ENCODE measurements around the gene ALKBH2.

The ALKBH2 gene

DNA sequence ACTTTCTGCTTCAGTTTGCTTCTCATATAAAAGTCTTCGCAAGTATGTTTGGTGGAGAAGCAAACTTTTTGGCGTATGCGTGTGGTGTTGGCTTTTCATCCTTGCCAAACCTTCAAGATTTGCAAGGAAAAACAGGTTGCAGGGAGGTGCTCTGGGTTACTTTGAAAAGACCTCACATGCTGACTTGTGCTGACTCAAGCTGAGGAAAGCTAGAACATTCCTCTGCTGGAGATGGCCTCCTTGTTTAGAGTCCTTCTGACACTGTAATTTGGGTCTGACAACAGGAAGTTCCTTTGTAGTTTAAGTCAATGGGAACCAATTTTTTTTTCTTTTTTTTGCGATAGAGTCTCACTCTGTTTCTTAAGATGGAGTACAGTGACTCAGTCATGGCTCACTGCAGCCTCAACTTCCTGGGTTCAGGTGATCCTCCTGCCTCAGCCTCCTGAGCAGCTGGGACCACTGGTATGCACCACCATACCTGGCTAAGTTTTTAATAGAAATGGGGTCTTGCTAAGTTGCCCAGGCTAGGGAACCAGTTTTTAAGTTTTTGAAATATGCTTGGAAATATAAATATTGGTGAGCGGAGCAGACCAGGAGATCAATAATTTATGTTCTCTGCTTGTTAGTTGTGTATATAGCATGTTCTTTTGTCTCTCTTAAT lies 20.5 kb upstream of the ALKBH2 start:
- DNase-seq, result no peak

DNA sequence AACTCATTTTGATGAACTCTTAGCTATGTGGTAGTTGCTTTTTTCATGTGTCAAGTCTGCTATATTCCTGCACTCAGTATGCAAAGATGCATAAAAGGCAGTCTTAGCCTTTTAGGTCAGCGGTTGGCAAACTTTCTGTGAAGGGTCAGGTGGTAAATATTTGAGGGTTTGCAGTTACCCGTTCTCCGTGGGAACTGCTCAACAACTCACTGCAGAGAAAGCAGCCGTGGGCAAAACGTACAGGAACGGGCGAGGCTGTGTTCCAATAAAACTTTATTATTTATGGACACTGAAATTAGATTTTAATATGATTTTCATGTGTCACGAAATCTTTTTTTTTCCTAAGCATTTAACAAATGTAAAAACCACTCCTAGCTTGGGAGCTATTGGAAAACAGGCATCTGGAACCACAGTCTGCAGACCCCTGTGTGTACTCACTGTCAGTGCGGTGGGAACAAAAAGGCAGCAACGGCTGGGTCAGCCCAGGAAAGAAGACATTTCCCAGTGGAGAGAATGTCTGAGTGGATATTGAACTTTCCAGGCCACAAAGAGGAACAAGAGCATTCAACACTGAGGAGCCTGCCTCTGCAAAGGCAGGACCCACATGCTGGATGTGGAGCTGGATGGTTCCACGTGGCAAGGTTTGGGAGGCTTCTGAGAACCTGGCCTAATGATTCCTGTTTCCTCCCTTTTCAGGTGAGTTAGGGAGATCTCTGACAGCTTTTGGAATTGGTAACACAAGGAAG lies 19.6 kb upstream of the ALKBH2 start:
- no peak for DNase-seq

DNA sequence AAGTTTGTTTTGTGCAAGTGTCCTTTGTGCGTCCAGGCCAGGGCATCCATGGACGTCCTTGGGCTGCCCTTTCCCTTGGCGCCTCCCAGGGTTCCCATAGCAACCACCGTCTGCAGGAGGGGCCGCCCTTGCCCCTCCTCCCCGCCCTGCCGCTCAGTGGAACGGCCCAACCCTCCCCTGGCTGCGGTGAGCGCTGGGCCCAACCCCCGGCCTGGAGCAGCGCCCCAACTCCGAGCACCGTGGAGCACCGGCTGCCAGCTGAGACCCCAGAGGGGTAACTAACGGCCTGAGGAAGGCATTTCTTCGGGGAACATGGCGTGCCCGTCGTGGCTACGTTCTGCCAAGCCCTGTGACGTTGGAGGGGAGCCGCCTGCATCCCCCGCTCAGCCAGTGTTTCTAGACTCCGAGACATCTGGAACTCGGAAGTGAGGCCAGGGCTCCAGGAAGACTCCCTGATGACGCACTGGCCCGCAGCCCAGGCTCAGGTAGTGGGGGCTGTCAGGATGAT lies 17.8 kb upstream of the ALKBH2 start:
- DNase-seq, result peak; percentile 55

DNA sequence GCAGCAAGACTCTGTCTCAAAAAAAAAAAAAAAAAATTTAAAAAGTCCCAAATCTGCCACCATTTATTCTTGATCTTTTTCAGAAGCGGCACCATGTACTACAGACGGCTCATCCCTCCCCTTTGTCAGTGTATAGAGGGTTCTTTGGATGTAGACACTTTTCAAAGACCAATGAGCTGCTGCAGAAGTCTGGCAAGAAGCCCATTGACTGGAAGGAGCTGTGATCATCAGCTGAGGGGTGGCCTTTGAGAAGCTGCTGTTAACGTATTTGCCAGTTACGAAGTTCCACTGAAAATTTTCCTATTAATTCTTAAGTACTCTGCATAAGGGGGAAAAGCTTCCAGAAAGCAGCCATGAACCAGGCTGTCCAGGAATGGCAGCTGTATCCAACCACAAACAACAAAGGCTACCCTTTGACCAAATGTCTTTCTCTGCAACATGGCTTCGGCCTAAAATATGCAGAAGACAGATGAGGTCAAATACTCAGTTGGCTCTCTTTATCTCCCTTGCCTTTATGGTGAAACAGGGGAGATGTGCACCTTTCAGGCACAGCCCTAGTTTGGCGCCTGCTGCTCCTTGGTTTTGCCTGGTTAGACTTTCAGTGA lies 16.6 kb upstream of the ALKBH2 start:
- no peak for DNase-seq

DNA sequence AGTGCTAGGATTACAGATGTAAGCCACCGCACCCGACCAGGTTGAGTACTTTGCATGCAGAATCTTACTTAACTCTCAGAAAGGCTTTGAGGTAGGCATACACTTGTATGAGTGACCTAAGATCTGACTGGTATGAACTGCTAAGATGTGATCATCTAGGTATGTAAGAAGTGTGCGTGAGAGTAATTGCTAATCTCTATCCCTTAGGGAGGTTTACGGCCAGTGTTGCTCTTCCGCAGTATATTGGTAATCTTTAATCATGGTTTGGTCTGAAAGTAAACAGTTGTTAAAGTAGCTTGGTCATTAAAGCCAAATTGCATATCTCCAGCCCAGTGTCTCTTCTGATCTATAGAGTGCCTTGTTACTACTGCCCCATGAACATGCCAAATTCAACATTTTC lies 11.9 kb upstream of the ALKBH2 start:
- DNase-seq, result no peak

DNA sequence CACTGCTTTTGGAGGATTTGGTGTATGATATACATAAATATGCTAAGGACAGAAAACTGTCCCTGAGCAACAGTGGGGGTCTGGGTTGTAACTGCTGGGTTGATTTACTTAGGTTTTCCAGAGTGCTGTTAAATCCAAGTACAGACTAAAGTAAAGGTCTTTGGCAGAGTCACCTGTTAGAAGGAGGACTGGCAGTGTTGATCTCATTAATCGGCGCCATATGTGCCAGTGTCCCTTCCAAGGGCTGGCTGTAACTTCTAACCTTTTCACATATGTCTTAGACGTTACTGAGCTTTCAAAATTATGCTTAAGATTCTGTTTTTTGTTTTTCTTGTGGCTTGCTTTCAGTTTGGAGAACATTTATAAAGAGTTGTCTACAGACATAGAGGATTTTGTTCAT lies 9.2 kb upstream of the ALKBH2 start:
- no peak for DNase-seq

DNA sequence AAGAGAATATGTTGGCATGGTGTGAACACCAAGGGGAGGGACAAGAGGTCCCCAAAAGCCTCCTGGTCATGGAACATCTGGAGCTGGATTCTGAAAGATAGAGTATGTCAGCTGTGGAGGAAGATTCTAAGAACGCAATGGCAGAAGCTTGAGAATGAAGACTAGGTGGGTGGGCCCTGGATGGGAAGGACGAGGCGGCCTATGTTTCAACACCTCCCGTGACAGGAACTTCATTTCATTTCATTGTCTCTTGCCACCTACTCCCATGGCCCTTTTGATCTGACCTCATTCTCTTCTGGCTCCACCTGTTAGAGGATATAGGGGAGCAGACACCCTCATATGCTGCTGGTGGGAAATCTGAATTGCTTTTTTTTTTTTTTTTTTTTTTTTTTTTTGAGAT lies 7.5 kb upstream of the ALKBH2 start:
- no peak for DNase-seq

DNA sequence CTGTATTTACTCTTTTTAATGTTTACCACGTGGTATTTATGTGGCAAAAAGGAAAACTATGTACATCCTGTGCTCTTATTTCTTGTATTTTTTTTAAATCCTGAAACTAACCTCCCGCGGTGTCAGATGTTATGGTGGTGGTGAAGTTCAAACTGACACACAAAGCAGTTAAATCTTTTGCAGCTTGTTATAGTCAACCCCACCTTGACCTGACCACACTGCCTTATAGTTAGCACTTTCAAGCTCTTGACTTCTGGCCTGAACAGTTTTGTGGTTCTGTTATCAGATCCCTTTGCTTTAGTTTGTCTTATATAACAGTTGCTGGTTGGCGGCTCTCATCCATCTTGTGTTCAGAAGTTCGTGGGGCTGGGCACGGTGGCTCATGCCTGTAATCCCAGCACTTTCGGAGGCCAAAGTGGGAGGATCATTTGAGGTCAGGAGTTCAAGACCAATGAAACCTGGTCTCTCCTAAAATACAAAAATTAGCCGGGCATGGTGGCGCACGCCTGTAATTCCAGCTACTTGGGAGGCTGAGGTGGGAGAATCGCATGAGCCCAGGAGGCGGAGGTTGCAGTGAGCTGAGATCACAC lies 6.3 kb upstream of the ALKBH2 start:
- DNase-seq, result no peak

DNA sequence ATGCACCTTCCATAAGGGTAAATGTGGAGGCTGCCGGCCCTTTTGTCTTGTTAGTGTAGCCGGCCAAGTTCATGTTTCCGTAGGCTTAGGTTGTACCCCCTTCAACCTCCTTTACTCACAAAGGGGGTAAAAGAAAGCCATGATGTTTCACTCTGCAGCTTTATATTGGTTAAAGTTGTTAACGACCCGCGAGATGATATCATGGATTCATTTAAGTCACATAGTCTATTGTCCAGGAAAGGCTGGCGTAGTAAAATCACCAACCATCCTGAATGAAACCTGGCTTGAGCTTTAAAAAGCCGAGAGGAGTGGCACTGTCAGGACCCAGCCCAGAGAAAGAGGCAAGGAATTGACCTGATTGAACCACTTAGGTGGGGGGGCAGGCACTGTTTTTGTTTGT lies 5.4 kb upstream of the ALKBH2 start:
- no peak for DNase-seq

DNA sequence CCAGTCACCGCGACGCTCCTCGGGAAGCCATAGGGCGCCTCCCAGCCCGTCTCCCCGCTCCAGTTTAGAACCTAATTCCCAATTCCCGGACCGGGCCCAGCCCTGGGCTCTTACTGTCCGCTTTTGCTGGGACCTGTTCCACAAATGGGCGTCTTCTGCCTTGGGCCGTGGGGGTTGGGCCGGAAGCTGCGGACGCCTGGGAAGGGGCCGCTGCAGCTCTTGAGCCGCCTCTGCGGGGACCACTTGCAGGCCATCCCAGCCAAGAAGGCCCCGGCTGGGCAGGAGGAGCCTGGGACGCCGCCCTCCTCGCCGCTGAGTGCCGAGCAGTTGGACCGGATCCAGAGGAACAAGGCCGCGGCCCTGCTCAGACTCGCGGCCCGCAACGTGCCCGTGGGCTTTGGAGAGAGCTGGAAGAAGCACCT lies 4.9 kb upstream of the ALKBH2 start:
- no peak for DNase-seq

DNA sequence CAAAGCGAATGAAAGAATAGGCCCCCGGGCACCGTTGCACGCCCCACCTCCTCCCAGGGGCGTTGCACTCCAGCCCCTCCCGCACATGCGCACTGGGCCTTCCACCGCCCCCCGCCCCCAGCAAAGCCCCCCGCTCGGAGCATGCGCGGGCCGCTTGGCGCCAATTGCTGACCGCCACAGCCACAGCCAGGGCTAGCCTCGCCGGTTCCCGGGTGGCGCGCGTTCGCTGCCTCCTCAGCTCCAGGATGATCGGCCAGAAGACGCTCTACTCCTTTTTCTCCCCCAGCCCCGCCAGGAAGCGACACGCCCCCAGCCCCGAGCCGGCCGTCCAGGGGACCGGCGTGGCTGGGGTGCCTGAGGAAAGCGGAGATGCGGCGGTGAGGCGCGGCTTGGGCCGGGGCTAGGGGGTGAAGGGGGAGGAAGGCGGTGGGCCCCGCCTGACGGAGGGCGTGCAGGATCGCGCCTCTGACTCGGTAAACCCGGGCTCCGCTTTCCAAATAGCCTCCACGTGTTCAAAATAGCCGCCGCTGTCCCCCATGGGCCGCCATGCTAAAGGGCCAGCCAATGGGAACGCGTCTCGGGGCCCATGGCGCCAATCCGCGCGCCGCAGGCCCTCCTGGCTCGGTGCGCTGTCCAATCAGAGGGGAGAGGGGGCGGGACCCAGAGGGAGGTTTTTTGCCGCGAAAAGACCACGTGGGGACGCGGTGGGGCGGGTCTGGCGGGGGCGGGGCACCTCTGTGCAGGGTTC lies 4.3 kb upstream of the ALKBH2 start, which contains the start of gene UNG:
Gene UNG, plus strand, starts transcription at position 163 of the 748 bp plus-strand sequence. Its CDS starts 83 bp downstream, at position 246.
- DNase-seq, result peak; percentile 97

DNA sequence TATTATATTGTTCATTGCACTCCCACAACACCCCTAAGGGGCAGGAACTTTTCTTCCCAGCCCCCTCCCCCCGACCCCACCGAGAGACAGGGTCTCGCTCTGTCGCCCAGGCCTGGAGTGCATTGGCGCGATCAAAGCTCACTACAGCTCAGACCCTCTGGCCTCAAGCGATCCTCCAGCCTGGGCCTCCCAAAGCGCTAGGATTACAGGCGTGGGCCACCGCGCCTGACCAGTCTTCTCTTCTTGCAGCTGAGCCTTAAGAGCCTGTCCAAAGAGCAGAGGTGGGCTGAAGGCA lies 3.8 kb upstream of the ALKBH2 start:
- no peak for DNase-seq

DNA sequence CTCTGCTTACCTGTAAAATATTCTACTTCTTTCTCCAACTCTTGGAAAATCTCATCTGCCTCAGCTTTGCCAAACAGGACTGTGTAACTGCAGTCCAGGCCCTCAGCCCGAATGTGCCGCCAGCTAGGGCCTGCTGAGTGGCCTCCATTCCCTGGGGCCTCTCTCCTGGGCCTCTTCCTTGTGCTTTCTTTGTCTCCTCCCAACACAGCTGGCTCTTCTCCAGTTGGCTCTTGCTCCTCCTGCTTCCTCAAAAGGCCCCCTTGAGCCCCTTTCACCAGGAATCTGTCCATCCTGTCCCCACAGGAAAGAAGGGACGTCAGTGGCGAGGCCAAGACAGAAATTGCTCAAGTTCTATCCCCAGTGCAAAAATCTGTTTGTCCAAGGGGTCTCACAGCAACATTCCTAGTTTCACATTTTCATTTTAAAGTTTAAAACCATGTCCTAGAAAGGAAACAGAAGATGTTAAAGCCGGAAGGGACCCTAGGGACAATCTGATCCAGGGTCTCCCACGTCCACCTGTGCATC lies 713 bp downstream of the ALKBH2 start:
- no peak for DNase-seq

DNA sequence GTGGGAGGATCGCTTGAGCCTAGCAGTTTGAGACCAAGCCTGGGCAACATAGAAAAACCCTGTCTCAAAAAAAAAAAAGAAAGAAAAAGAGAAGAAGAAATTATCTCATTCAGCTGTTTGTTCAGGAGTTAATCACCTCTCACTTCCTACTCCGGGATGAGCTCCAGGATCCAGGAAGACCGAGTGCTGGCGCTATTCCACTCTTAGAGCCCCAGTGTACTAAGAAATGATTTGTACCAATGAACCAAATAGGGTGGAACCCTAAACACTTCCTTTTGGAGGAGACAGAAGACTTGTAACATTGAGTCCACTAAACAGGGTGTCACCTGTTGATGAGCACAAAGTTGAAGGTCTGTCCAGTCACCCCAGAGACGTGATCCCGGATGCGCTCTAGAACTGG lies 3.6 kb downstream of the ALKBH2 start:
- no peak for DNase-seq

DNA sequence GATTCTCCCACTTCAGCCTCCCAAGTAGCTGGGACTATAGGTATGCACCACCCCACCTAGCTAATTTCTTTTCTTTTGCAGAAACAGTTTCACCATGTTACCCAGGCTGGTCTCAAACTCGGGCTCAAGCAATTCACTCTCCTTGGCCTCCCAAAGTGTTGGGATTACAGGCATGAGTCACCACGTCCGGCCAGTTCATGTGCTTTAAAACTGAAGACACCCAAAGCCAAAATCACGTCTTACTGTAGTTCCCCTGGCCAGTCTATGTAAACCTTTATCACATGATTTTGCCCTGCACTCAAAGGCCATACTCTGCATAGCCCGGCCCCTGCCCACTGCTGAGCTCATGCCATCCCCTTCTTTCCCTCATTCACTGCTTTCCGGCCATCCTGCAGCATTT lies 4.5 kb downstream of the ALKBH2 start:
- no peak for DNase-seq

DNA sequence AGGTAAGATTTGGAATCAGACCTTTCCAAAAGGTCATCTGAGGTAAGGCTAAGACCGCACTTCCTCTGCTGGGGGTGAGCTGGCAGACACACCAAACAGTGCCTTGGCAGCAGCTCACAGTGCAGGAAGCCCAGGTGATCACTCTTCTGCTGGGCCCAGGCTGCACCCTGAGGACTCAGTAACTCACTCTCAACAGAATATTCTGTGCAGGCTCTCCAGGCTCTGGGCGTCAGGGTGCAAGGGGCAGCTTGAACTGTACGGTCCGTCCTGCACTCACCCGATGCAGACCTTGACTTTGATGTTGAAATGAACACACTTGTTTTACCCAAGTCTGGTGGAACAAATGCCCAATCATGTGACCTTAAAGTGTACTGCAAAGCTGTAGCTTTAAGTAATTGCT lies 6.0 kb downstream of the ALKBH2 start:
- DNase-seq, result no peak

DNA sequence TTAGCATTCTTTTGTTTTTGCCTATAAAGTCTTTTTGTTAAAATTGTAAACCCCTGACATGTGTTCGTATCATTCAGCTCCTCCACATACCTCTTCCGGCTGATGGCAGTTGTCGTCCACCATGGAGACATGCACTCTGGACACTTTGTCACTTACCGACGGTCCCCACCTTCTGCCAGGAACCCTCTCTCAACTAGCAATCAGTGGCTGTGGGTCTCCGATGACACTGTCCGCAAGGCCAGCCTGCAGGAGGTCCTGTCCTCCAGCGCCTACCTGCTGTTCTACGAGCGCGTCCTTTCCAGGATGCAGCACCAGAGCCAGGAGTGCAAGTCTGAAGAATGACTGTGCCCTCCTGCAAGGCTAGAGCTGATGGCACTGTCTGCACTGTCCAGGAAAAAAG lies 7.7 kb downstream of the ALKBH2 start:
- DNase-seq, result no peak

DNA sequence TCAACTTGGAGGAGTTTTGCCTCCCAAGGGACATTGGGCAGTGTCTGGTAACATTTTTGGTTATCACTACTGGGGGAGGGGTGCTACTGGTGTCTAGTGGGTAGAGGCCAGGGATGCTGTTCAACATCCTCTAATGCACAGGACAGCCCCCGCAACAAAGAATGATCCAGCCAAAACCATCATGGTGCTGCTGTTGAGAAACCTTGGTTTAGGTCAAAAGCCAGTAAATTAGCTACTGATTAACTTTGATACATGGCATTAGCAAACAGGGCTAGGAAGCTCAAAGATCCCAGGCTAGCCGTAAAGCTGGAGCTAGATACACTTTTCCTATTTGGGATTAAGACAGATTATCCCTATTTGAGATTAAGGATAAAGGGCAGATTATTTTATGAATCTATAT lies 8.8 kb downstream of the ALKBH2 start:
- DNase-seq, result no peak

DNA sequence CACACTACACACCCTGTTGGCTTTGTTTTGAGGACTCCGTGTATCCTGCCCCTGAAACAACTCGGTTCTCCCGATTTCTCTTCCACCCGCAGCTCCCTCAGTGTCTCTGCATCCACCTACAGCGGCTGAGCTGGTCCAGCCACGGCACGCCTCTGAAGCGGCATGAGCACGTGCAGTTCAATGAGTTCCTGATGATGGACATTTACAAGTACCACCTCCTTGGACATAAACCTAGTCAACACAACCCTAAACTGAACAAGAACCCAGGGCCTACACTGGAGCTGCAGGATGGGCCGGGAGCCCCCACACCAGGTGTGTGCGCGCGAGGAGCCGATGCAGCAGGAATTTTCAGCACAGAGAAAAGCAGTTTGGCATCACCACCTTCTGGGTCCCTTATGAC lies 10.5 kb downstream of the ALKBH2 start:
- no peak for DNase-seq

DNA sequence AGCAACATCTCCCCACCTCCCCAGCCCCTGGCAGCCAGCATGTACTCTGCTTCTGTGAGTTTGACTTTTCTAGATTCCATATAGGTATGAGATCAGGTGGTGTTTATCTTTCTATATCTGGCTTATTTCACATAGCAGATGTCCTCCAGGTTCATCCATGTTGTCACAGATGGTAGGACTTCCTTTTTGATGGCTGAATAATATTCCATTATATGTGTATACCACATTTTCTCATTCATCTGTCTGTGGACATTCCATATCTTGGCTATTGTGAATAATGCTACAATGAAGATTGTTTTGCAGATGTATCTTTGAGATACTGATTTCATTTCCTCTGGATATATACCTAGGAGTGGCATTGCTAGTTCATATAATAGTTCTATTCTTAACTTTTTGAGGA lies 18.4 kb downstream of the ALKBH2 start:
- DNase-seq, result no peak

DNA sequence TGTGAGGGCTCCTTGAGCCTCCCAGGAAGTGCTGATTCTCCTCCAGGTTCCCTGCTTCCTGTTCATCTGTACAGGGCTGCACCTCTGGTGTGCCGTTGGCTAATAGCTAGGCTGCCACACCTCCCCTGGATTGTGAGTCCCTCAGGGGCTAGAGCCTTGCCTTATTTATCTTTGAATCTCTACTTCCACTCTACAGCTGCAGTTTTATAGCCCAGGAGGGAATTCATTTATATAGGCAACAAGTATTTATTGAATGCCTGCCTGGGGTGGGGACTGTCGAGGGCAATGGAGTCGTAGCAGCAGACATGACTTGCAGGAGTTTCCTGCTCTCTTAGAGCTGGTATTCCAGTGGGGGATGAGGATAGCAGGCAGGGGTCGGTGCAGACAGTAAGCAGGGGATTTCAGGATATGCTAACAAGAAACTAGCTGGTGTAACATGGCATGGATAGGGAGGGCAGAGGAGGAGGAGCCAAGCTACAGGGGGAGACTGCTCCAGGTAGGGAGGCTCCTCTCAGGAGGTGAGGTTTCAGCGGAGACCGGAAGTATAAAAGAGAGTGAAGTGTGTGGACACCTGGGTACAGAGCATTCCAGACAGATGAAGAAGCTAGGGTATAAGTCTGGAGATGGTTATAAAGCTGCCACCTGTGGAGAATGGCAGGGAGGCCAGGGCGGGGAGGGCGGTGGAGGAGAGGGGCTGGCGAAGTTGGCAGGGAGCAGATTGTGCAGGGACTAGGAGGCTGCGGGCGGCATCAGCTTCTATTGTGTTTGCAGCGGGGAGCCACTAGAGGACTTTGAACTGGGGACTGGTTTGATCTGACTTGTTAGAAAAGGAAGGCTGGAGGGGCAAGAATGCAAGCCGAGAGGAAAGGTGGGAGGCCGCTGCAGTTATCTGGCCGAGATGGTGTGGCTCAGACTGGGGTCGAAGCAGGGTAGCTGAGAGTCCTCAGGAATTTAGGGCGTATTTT lies 23.7 kb downstream of the ALKBH2 start:
- DNase-seq, result no peak

DNA sequence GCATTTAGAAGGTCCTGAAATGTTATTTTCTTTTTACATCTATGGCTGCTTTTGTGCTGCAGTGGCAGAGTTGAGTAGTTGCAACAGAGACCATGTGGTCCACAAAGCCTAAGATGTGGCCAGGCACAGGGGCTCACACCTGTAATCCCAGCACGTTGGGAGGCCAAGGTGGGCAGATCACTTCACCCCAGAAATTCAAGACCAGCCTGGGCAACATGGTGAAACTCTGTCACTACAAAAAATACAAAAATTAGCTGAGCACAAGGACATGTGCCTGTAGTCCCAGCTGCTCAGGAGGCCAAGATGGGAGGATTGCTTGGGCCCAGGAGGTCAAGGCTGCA lies 27.4 kb downstream of the ALKBH2 start:
- DNase-seq, result no peak
